ENCODE data around the gene TMEM237. TPM values are rescaled to one million over a fixed set of nuclear protein-coding genes. Genes with fewer than 3 reads are reported as not detected.

Gene TMEM237
- total RNA-seq, 1 donor from 2014 or later: 52.7 TPM

GRCh38 chr2:201654616-201655384 lies 11.5 kb upstream of the TMEM237 start:
- Mint-ChIP-seq H3K36me3 (no peaks in the 10 kb centered on the region), H3K9me3 (no peaks in the 10 kb centered on the region), H3K27ac (no peak overlapping the region), H3K4me1 (peaks cover 7% of the 10 kb centered on the region), H3K4me3 (no peak overlapping the region), H3K27me3 (ENCODE audit: low read depth) (peaks cover 2% of the 10 kb centered on the region)
- TF ChIP-seq CTCF (IDR thresholded peaks at IDR 0.05; ENCODE audit: unreplicated experiment): no peak
- no peak for DNase-seq (ENCODE audit: low spot score in 2 of 2, unreplicated experiment in 2 of 2)

- Mint-ChIP-seq H3K27me3 (ENCODE audit: low read depth) (peaks cover 2% of the 10 kb centered on the region), H3K27ac (no peak overlapping the region), H3K4me1 (peaks cover 7% of the 10 kb centered on the region), H3K4me3 (no peak overlapping the region), H3K9me3 (no peaks in the 10 kb centered on the region), H3K36me3 (no peaks in the 10 kb centered on the region)
- no peak for TF ChIP-seq CTCF (IDR thresholded peaks at IDR 0.05; ENCODE audit: unreplicated experiment)
- DNase-seq (ENCODE audit: low spot score in 2 of 2, unreplicated experiment in 2 of 2): no peak
Measured at GRCh38 chr2:201653221-201653620, 9.9 kb upstream of the TMEM237 start.

- TF ChIP-seq CTCF (IDR thresholded peaks at IDR 0.05; ENCODE audit: unreplicated experiment): no peak
- H3K27me3 Mint-ChIP-seq (ENCODE audit: low read depth): peaks cover 2% of the 10 kb centered on the region
- no peak overlapping the region for H3K27ac Mint-ChIP-seq
- no peak for DNase-seq (ENCODE audit: low spot score in 2 of 2, unreplicated experiment in 2 of 2)
- H3K4me3 Mint-ChIP-seq: no peak overlapping the region
- peaks cover 9% of the 10 kb centered on the region for H3K4me1 Mint-ChIP-seq
- H3K36me3 Mint-ChIP-seq: no peaks in the 10 kb centered on the region
- H3K9me3 Mint-ChIP-seq: no peaks in the 10 kb centered on the region
Measured at GRCh38 chr2:201649442-201649841, 6.1 kb upstream of the TMEM237 start.

- H3K4me1 Mint-ChIP-seq: peaks cover 14% of the 10 kb centered on the region
- no peaks in the 10 kb centered on the region for H3K9me3 Mint-ChIP-seq
- no peak for TF ChIP-seq CTCF (IDR thresholded peaks at IDR 0.05; ENCODE audit: unreplicated experiment)
- DNase-seq (ENCODE audit: low spot score in 2 of 2, unreplicated experiment in 2 of 2): no peak
- H3K4me3 Mint-ChIP-seq: no peak overlapping the region
- H3K27me3 Mint-ChIP-seq (ENCODE audit: low read depth): peaks cover under 1% of the 10 kb centered on the region
- no peak overlapping the region for H3K27ac Mint-ChIP-seq
- H3K36me3 Mint-ChIP-seq: no peaks in the 10 kb centered on the region
Measured at GRCh38 chr2:201647431-201647830, 4.1 kb upstream of the TMEM237 start.

- no peak for TF ChIP-seq CTCF (IDR thresholded peaks at IDR 0.05; ENCODE audit: unreplicated experiment)
- Mint-ChIP-seq H3K27me3 (ENCODE audit: low read depth) (no peaks in the 10 kb centered on the region), H3K36me3 (no peaks in the 10 kb centered on the region), H3K4me1 (peaks cover 21% of the 10 kb centered on the region), H3K9me3 (no peaks in the 10 kb centered on the region), H3K27ac (peak overlapping the region; percentile 76), H3K4me3 (peak overlapping the region; percentile 94)
- DNase-seq (ENCODE audit: low spot score in 2 of 2, unreplicated experiment in 2 of 2): no peak
Measured at GRCh38 chr2:201644001-201644400, 698 bp upstream of the TMEM237 start.

All from mesothelial cell of epicardium (in vitro differentiated cells).